Caco-2 (cell line): ENCODE measurements around the gene WDR6. TPM values are rescaled to one million over a fixed set of nuclear protein-coding genes. Genes with fewer than 3 reads are reported as not detected.

ENCODE experiments used
- BruUV-seq: library from RNA; stranded (reverse); fragments of 400-500 nt; replicated peaks from 2 replicates; lab custom pipeline; 2021; lab: Mats Ljungman, UMichigan
- CTCF ChIA-PET: fragments of 300-600 bp; sonication (Branson Sonifier 250); formaldehyde crosslinking; loops from one replicate; lab custom pipeline; 2022; ENCODE audit warnings: antibody characterized with exemption; lab: Charles Lee
- POLR2A ChIA-PET: fragments of 300-600 bp; sonication (Branson Sonifier 250); formaldehyde crosslinking; loops from one replicate; lab custom pipeline; 2022; ENCODE audit warnings: antibody characterized with exemption; lab: Charles Lee
- DNase-seq, 2 experiments: peaks; one replicate each; pipeline versions ENCODE4 v3.0.0 to v3.0.0-alpha.2; 2020 to 2022
- H3K27me3 ChIP-seq: replicated peaks from 2 replicates; pipeline ENCODE4 v1.6.0; 2011; ENCODE audit warnings: low read length; ENCODE audit not compliant: control insufficient read depth, insufficient read depth
- H3K36me3 ChIP-seq: 2 replicates; pipeline ENCODE4 v1.5.1; 2011; ENCODE audit warnings: low read length; ENCODE audit not compliant: control insufficient read depth, insufficient read depth
- H3K4me1 ChIP-seq: fragments of 250-450 bp; sonication (Bioruptor Pico); 2 replicates; pipeline ENCODE4 v1.5.1; 2020; ENCODE audit warnings: mild to moderate bottlenecking
- H3K4me3 ChIP-seq: 2 replicates; pipeline ENCODE4 v1.5.1; 2011; ENCODE audit warnings: low read depth, mild to moderate bottlenecking, control low read depth, low read length
- H3K9me3 ChIP-seq: fragments of 250-450 bp; sonication (Bioruptor Pico); 2 replicates; pipeline ENCODE4 v1.5.1; 2020; ENCODE audit warnings: mild to moderate bottlenecking, moderate library complexity
- H3K27ac Mint-ChIP-seq: one replicate; pipeline ENCODE4 v1.8.0; 2022; ENCODE audit warnings: mixed read lengths; ENCODE audit not compliant: unreplicated experiment
- H3K27me3 Mint-ChIP-seq: one replicate; pipeline ENCODE4 v1.8.0; 2022; ENCODE audit warnings: mixed read lengths; ENCODE audit not compliant: insufficient read depth, unreplicated experiment
- H3K36me3 Mint-ChIP-seq: one replicate; pipeline ENCODE4 v1.8.0; 2022; ENCODE audit warnings: mild to moderate bottlenecking, mixed read lengths; ENCODE audit not compliant: insufficient read depth, unreplicated experiment
- H3K4me1 Mint-ChIP-seq: one replicate; pipeline ENCODE4 v1.8.0; 2022; ENCODE audit warnings: low read depth, mixed read lengths; ENCODE audit not compliant: unreplicated experiment
- H3K4me3 Mint-ChIP-seq: one replicate; pipeline ENCODE4 v1.8.0; 2022; ENCODE audit warnings: mild to moderate bottlenecking, moderate library complexity, mixed read lengths; ENCODE audit not compliant: unreplicated experiment
- H3K9me3 Mint-ChIP-seq: one replicate; pipeline ENCODE4 v1.8.0; 2022; ENCODE audit warnings: mixed read lengths; ENCODE audit not compliant: unreplicated experiment
- CTCF ChIP-seq, 2 experiments: fragments of 200-600 bp in 1 of 2; IDR thresholded peaks; 1 replicate in 1 of 2; 2 replicates in 1 of 2; pipeline versions ENCODE4 v1.5.1 to v1.8.0; 2011 to 2022; ENCODE audit warnings: antibody characterized with exemption in 1 of 2, control low read depth in 1 of 2, inconsistent platforms in 1 of 2, low read depth in 1 of 2, low read length in 1 of 2, mild to moderate bottlenecking in 1 of 2, moderate library complexity in 1 of 2; ENCODE audit not compliant: insufficient read depth in 1 of 2, severe bottlenecking in 1 of 2, unreplicated experiment in 1 of 2
- intact Hi-C: fragments of 100-400 bp; cut with micrococcal nuclease; formaldehyde crosslinking; loops from one replicate; pipeline ENCODE4 v1.10.0; 2022; ENCODE audit not compliant: unreplicated experiment
- total RNA-seq: library from RNA; stranded (reverse); gene quantifications from 2 replicates; pipeline ENCODE4 v1.2.3, GENCODE V29; 2022

WDR6 gene
- total RNA-seq, 1 experiment from 2014 or later = 184 TPM

GRCh38 chr3:49017971-49018706, 10.9 kb downstream of the WDR6 start, which contains the start of gene DALRD3:
DALRD3 (minus strand) TSS chr3:49018580; CDS start chr3:49018564, 16 bp downstream.
- no TSS peak for BruUV-seq
- Histone ChIP-seq H3K36me3 (peaks cover 2% of the 10 kb centered on the region), H3K27me3 (no peaks in the 10 kb centered on the region), H3K4me3 (peak within 1 kb of the TSS; percentile 83), H3K9me3 (no peaks in the 10 kb centered on the region), H3K4me1 (peaks cover 2% of the 10 kb centered on the region; the same call in 1 of the 2 replicates)
- Mint-ChIP-seq H3K27ac (peak within 1 kb of the TSS; percentile 97), H3K36me3 (peaks cover 80% of the 10 kb centered on the region), H3K4me1 (peaks cover 3% of the 10 kb centered on the region), H3K27me3 (no peaks in the 10 kb centered on the region), H3K9me3 (no peaks in the 10 kb centered on the region), H3K4me3 (peak within 1 kb of the TSS; percentile 82)
- ChIA-PET POLR2A (interaction anchor here (0.5 to 3.2 kb wide), 4 partner anchors 9 to 1281 kb away, joined by 3 to 26 read pairs (median 4); partner anchors contain the start of genes QRICH1 and WDR6), CTCF (interaction anchor here (0.6 to 2.7 kb wide), 5 partner anchors 11 to 322 kb away, joined by 3 to 14 read pairs (median 7); partner anchors contain the start of genes USP4 and WDR6)
- no peak for TF ChIP-seq CTCF (IDR thresholded peaks at IDR 0.05; ENCODE audit: insufficient read depth in 1 of 2, low read depth in 1 of 2, low read length in 1 of 2, severe bottlenecking in 1 of 2, unreplicated experiment in 1 of 2)
- intact Hi-C loops = no loop called here
- DNase-seq = peak; percentile 80 to 86

GRCh38 chr3:49018707-49019006, 11.5 kb downstream of the WDR6 start:
- peaks cover 2% of the 10 kb centered on the region for H3K36me3 ChIP-seq
- ChIA-PET POLR2A (interaction anchor here (3.2 kb wide), 1 partner anchor 11 kb away, joined by 26 read pairs; the partner anchor contains the start of gene WDR6), CTCF (interaction anchor here (0.6 to 2.4 kb wide), 2 partner anchors 11 to 30 kb away, joined by 3 to 12 read pairs; partner anchors contain the start of gene WDR6)
- no peak for TF ChIP-seq CTCF (IDR thresholded peaks at IDR 0.05; ENCODE audit: insufficient read depth in 1 of 2, low read depth in 1 of 2, low read length in 1 of 2, severe bottlenecking in 1 of 2, unreplicated experiment in 1 of 2)
- no peak for DNase-seq
- no peaks in the 10 kb centered on the region for H3K9me3 Mint-ChIP-seq
- peaks cover 3% of the 10 kb centered on the region; the same call in 1 of the 2 replicates for H3K4me1 ChIP-seq
- no peaks in the 10 kb centered on the region for H3K9me3 ChIP-seq
- H3K4me3 Mint-ChIP-seq = peak overlapping the region; percentile 82
- intact Hi-C loops = no loop called here
- no TSS peak for BruUV-seq
- peaks cover 6% of the 10 kb centered on the region for H3K4me1 Mint-ChIP-seq
- no peaks in the 10 kb centered on the region for H3K27me3 ChIP-seq
- H3K4me3 ChIP-seq = peak overlapping the region; percentile 83
- peak overlapping the region; percentile 71 for H3K27ac Mint-ChIP-seq
- no peaks in the 10 kb centered on the region for H3K27me3 Mint-ChIP-seq
- H3K36me3 Mint-ChIP-seq = peaks cover 80% of the 10 kb centered on the region

GRCh38 chr3:49019941-49020329, 12.7 kb downstream of the WDR6 start:
- Histone ChIP-seq H3K4me3 (peak overlapping the region; percentile 85), H3K9me3 (no peaks in the 10 kb centered on the region), H3K36me3 (peaks cover 6% of the 10 kb centered on the region; the same call in 1 of the 2 replicates), H3K4me1 (peaks cover 3% of the 10 kb centered on the region; the same call in 1 of the 2 replicates), H3K27me3 (no peaks in the 10 kb centered on the region)
- H3K4me1 Mint-ChIP-seq = peaks cover 6% of the 10 kb centered on the region
- peaks cover 80% of the 10 kb centered on the region for H3K36me3 Mint-ChIP-seq
- peak overlapping the region; percentile 88 for H3K4me3 Mint-ChIP-seq
- H3K9me3 Mint-ChIP-seq = no peaks in the 10 kb centered on the region
- TF ChIP-seq CTCF (IDR thresholded peaks at IDR 0.05; ENCODE audit: insufficient read depth in 1 of 2, low read depth in 1 of 2, low read length in 1 of 2, severe bottlenecking in 1 of 2, unreplicated experiment in 1 of 2) = no peak
- ChIA-PET POLR2A (interaction anchor here (0.8 to 4.4 kb wide), 2 partner anchors 9 to 13 kb away, joined by 3 to 92 read pairs; partner anchors contain the start of genes IMPDH2 and WDR6), CTCF (interaction anchor here (0.5 to 1.5 kb wide), 3 partner anchors 10 to 32 kb away, joined by 3 to 6 read pairs (median 3); no protein-coding TSS in a partner anchor)
- H3K27me3 Mint-ChIP-seq = no peaks in the 10 kb centered on the region
- DNase-seq = no peak
- BruUV-seq = no TSS peak
- intact Hi-C loops = loop anchor here (2.0 to 10.0 kb wide), 2 partner anchors 75 to 135 kb away; partner anchors contain the start of gene QRICH1
- H3K27ac Mint-ChIP-seq = peak overlapping the region; percentile 97
